ENCODE data around the gene UGDH.
A peak's percentile ranks its signal among the peaks of the same experiment; 100 is the strongest.
"Not testable (repeated sequence)": the region's sequence is repeated elsewhere in the genome, so short reads cannot be mapped to it uniquely, and the experiment has no call there.

Gene UGDH

DNA sequence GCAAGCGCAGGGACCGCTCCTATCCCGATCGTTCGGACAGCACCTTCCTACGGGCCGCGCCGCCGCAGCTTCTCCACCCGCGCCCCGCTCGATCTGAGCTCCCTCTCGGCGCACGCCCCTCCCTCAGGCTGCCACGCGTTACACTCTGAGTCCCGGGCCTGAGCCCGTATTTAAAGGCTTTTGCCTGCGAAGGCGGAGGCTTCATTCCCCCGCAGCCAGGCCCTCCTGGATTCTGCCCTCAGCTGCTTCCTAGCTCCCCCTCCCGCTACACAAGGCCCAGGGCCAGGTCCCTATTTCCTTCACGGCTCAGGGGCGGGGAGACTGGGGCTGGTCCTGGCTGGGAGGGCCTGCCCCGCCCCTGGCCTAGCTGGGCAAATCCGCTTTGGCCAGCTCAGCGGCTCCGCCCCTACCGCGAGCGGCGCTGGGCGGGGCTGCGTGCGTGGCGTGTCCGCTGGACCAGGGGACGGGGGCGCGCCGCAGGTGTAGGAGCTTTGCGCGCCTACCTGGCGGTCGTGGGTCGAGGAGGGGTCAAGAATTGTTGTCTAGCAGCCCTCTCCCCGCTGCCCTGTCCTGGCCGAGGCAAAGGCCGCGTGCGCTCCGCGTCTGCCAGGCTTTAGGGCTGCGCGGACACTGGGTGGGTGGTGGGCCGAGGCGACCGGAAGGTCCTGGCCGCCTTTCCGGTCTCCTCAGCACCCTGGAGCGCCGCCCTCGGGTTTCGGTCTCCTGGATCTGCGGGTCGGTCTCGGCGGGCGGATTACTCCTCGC, at the start of gene UGDH:
TSS of gene UGDH (minus strand) at position 144 of the 765 bp plus-strand sequence. CDS start 5,927 bp downstream, outside the sequence.
- peak; percentile 86 for DNase-seq

DNA sequence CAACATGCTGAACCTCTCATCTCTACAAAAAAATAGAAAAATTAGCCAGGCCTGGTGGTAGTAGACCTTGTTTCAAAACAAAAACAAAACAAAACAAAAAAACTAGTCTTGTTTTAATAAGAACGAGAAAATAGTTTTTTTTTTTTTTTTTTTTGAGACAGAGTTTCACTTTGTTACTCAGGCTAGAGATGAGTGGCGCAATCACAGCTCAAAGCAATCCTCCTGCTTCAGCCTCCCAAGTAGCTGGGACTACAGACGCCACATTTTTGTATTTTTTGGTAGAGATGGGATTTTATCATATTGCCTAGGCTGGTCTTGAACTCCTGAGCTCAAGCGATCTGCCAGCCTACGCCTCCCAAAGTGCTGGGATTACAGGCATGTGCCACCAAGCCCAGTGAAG, 47.7 kb upstream of the UGDH start:
- no peak for DNase-seq

DNA sequence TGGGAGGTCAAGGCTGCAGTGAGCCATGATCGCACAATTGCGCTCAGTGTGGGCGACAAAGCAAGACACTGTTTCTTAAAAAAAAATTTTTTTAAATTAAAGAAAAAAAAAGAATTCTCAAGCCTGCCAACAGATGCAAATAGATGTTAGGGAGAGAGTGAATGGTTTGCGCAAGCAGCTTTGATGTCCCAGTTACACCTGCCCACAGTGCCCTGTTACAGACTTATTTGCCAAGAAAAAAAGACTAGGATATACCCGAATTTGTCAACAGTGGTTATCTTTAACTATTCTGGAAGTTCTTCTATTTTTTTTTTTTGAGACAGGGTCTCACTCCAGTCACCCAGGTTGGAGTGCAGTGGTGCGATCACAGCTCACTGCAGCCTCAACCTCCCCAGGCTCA, 44.3 kb upstream of the UGDH start:
- DNase-seq, result no peak

DNA sequence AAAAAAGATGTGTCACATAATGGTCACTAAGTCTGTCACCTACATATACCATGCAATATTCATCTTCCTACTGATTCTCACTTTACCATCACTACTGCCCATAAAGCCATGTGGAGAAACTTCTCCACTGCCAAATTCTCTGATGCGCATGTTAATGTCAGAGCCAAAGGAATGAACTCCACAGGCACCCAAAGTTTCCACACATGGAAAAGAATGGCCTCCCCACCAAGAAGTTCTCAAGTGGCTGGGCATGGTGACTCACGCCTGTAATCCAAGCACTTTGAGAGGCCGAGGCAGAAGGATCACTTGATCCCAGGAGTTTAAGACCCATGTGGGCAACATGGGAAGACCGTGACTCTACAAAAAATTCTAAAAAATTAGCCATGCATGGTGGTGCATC, 43.8 kb upstream of the UGDH start:
- no peak for DNase-seq

DNA sequence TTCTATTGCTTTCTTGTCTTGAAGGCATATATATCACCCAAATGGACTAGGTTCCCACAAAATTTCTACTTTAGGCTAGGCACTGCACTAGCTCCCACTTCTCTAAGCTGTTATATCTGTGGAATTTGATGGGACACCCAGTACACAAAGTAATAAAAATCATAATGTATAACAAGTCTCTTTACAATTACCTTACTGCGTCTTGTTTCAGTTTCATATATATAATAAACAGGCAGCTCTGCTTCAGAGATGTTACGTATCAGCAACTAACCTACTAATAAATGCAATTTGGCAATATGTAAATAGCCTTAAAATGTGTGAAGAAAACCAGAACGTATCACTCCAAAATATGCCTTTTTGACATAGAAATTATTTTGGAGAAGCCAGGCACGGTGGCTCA, 42.0 kb upstream of the UGDH start:
- DNase-seq, result no peak

DNA sequence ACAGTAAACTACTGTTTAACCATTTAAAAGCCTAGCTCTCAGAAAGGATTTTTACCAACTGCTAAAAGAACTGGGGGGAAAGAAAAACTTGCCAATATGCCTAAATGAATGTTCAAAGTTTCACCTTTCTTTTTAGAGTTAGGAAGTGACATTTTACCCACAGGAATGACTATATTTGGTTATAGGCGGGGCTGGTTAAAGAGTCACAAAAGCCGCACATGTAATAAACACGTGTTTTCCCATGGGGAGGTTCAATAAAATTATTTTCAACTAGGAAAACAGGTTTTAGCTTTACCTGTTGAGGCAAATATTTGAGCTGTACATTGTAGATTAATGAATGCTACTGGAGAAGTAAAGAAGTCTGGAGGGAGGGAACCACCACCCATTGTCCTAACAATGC, 41.6 kb upstream of the UGDH start:
- DNase-seq, result no peak

DNA sequence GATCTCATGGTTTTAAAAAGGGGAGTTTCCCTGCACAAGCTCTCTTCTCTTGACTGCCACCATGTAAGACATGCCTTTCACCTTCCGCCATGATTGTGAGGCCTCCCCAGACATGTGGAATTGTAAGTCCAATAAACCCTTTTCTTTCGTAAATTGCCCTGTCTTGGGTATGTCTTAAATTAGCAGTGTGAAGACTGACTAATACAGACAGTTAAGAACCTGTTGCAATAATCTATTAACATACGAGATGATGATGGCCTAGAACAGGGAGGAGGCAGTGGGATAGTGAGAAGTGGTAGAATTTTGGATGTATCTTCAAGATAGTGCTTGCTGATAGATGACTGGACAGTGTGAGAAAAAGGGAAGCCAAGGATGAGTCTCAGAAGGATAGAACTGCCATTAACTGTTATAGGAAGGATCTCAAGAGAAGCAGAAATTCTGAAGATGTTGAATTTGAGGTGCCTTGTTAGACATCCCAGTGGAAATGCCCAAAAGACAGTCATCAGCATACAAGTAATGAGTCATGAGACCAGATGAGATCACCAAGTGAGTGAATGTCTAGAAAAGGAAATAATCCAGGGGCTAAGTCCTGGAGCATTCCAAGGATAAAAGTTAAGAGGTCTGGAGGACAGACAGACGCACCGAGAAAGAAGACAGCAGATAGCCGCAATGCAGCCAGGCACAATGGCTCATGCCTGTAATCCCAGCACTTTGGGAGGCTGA, 38.8 kb upstream of the UGDH start:
- DNase-seq, result no peak

DNA sequence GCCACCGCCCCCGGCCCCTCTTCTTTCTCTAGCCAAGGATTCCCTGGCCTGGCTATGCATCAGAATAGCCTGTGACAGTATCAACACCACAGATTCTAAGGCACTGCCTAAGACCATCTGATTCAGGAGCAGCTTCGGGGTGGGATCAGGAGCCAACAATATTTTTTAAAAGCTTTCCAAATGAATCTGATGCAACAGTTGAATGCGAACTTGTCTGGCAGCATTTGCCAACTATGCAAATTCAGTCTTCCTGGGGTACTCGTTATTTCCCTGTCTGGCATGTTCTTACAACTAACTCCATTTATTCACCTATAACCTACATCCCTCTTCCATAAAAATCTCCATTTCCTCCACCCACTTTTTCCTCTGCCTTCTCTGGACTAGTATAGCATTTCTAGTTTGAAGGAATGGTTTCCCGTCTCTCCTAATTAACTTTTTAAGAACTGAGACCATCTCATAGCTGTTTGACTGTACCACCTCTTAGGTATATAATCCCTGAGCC, 36.2 kb upstream of the UGDH start:
- DNase-seq, result no peak

DNA sequence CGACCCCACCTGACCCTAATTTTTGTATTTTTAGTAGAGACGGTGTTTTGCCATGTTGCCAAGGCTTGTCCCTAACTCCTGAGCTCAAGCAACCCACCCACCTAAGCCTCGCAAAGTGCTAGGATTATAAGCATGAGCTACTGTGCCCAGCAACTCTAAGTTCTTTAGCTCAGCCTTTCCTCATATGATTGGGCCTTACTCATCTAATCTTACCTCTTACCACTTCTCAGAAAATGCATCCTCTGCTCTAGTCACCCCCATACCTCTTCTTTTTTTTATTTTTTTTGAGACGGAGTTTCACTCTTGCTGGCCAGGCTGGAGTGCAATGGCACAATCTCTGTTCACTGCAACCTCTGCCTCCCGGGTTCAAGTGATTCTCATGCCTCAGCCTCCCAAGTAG, 35.6 kb upstream of the UGDH start:
- DNase-seq, result no peak

DNA sequence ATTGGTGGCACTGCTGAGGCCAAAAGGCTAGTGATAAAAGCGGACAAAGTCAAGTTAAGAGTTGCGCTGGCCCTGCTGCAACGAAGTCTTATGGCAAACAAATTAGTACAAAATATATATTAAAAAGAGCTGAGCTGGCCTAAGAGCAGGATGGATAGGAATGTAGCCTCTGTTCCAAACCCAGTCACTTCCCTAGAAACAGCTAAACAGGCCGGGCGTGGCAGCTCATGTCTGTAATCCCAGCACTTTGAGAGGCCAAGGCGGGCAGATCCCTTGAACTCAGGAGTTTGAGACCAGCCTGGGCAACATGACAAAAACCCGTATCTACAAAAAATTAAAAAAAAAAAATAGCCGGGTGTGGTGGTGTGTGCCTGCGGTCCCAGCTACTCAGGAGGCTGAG, 32.4 kb upstream of the UGDH start:
- no peak for DNase-seq

DNA sequence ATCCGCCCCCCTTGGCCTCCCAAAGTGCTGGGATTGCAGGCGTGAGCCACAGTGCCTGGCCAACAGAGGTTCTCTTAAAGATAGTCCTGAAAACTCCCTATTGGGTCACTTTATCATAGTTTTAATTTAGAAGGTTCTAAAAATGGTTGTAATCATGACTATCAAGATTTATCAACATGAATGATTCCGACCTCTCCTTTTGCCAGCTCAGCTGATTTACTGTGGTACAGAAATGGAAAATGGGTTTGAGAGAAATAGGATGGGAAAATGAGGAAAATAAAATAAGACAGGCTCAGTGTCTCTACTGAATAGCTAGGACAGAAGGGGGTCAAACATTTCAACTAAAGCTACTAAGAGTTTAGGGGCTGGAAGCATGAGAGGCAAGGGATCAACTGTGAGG, 28.2 kb upstream of the UGDH start:
- no peak for DNase-seq

DNA sequence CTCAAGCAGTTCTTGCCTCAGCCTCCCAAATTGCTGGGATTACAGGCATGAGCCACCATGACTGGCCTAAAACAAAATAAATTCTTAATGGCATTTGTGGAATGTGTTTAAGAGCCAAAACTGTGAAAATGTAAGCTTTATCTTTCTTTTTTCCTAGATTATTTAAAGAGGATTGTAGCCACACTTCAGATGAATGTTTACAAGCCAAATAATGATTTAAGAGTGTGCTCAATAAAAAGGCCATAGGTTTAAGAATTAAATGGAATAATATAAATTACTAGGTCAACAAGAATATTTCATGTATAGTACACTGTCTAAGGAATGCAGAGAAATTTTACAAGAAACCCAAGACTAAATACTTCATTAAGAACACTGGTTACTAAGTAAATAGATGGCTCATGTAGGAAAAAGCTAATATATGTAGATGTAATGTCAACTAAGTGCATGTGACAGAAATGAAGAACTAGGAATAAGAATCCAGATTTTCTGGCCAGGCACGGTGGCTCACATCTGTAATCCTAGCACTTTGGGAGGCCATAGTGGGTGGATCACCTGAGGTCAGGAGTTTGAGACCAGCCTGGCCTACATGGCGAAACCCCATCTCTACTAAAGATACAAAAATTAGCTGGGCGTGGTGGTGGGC, 21.3 kb upstream of the UGDH start:
- DNase-seq, result no peak

DNA sequence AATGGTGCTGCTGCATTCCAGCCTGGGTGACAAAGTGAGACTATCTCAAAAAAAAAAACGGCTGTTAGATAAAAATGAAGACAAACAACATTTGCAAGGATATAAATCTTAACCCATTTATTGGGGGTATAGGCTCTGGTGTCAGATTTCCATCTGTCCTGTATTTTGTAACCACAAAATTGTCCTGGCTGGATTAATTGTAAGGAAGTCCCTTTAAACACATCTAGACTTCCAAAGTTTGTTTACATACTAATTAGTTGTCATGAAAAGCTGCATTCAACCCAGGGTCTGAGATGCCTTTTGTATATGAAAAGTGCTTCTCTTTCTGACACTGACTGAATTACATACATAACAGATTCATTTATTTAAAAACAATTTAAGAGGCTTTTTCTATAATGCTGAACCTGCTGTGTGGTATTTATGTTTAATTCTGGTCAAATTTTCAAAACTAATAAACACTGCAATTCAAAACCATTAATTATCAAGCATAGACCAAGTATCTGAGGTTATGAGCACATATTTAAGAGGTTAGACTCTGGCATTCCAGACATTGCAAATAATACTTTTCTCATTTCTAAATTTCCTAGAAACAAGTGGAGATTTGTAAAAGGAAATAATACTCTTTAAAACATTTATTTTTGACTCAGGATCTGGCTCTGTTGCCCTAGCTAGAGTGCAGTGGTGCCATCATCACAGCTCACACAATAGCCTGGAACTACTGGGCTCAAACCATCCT, 17.5 kb upstream of the UGDH start:
- no peak for DNase-seq

DNA sequence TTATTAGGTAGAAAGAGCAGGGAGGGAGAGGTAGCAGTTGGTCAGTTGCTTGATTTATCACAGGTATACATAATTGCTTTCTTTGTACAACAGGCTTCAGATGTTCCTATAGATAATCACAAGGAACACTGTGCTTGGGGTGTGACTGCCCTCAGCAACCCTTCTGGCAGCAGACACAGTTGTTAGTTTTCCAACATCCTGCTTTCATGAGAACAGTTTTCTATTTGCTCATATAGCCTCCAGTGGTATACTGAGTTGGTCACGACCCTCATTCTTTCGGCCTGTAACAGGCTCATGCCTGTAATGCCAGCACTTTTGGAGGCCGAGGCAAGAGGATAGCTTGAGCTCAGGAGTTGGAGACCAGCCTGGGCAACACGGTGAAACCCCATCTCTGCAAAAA, 16.8 kb upstream of the UGDH start:
- DNase-seq, result not testable (repeated sequence)

DNA sequence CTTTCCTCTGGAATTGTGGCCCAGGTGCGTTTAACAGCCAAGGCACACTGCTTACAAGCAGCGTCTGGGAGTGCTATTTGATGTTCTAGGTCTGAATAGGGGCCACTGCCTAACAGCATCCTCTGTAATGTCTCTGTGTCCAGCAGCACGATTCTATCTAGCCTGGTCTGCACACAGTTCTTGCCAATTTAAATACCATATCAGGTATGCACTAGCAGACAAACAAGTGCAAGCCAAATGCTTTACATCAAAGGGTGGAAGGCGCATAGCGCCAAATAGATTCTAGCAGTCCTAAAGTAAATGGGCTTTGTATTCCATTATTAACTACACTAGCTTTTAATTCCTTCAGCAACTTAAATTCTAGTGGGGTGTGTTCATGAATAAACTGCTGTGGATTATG, 15.8 kb upstream of the UGDH start:
- DNase-seq, result no peak

DNA sequence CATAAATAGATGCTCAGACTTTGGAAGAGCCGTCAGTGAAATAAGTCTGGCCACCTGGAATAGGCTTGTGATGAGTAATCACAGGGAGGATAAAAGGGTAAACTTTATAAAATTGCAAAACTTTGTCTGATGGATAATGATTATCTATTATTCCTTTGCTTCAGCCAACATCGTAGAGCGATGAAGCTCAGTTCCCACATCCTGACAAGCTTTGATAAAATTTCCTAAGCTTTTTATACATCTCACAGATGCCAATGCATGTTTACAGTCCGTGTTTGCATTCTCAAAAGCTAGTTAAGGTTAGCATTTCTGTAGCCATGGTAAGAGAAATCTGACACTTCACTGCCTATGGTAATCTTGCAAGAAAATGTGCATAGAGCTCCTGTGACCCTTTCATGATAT, 15.4 kb upstream of the UGDH start:
- no peak for DNase-seq

DNA sequence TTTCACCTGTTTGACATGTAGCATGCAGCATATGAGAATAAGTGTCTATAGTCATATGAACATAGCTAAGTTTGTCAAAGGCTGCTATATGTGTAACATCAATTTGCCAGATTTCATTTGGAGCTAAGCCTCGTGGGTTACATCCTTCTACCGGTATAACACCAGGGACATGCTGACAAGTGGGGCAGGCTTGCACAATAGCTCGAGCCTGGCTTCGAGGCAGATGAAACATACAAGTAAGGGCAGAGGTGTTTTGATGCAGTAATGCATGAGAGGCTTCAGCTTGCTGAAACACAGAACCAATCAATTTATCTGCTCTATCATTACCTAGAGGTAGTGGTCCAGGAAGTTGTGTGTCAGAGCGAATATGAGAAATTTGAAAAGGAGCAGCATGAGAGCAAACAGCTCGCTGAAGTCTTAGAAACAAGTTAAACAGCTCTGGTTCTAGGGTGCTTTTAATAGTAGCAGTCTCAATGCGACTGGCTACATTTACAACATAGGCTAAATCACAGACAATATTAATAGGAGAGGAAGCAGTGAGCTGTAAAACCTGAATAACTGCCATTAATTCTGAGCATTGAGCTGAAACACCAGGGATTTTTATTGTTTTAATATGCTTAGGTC, 14.9 kb upstream of the UGDH start:
- DNase-seq, result no peak

DNA sequence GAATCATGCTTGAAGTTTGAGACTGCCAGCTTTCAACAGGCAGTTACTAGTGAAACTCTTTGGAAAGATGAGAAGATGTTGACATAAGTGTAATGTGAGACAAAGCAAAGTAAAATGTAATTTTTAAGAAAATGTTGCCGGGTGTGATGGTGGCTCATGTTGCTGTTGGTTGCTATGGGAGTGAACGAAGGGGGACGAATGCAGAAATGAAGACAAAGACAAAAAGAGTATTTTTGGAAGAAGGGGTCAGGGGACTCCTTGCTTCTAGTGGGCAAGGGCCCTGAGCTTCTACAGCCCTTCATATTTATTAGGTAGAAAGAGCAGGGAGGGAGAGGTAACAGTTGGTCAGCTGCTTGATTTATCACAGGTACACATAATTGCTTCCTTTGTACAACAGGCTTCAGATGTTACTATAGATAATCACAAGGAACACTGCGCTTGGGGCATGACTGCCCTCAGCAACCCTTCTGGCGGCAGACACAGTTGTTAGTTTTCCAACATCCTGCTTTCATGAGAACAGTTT, 11.9 kb upstream of the UGDH start:
- DNase-seq, result peak; percentile 67

DNA sequence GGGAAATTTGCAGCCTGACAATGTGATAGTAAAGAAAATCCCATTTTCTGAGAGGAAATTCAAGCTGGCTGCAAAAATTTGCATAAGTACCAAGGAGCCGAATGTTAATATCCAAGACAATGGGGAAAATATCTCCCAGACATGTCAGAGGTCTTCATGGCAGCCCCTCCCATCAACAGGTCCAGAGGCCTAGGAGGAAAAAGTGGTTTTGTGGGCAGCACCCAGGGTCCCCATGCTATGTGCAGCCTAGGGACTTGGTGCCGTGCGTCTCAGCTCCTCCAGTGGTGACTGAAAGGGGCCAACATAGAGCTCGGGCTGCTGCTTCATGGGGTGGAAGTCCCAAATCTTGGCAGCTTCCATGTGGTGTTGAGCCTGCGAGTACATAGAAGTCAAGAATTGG, 6.3 kb upstream of the UGDH start:
- DNase-seq, result no peak

DNA sequence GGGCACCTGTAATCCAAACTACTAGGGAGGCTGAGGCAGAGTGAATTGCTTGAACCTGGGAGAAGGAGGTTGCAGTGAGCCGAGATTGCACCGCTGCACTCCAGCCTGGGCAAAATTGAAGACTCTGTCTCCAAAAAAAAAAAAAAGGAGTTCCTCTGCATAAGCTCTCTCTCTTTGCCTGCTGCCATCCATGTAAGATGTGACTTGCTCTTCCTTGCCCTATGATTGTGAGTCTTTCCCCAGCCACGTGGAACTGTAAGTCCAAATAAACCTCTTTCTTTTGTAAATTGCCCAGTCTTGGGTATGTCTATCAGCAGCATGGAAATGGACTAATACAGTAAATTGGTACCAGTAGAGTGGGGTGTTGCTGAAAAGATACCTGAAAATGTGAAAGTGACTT, 5.0 kb upstream of the UGDH start:
- DNase-seq, result not testable (repeated sequence)

DNA sequence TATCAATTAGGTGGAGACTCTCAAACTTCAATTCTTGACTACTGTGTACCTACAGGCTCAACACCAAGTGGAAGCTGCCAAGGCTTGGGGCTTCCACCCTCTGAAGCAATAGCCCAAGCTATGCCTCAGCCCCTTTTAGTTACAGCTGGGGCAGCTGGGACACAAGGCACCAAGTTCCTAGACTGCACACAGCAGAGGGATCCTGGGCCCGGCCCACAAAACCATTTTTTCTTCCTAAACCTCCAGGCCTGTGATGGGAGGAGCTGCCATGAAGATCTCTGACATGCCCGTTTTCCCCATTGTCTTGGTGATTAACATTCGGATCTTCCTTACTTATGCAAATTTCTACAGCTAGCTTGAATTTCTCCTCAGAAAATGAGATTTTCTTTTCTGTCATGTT, 3.4 kb upstream of the UGDH start:
- DNase-seq, result no peak

DNA sequence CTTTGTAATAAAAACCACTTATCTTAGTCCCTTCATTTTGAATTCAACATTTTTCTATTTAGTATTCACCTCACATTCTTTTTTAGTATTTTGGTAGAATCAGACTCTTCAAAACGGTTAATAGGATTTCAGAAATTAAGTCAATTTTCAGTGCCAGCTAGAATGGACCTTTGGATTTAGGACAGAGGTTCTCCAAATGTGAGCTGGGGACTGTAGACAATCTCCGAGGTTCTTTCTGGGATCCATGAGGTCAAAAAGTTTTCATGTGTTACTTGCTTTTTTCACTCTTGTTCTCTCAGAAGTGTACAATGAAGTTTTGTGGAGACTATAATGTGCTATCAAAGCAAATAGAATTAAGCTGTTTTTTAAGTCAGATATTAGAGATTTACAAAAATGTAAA, 2.3 kb upstream of the UGDH start:
- DNase-seq, result no peak

DNA sequence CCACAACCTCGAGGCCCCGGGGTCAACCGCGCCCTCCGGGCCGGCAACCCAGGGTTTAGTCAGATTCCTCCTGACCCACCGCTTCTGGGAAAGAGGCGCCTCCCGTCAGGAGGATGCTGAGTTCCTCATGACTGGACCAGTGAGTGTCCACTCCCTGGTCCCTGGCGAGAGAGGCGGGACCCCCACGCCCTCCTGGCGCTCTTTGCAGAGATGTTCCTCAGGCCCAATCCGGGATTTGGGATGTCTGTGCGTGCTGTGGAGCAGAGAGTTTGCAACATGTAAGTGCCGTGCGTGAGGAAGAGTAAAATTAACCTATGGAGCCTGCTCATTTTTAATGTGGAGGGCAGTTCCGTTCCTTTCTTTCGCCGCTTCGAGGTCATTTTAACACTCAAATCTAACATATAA, 824 bp upstream of the UGDH start:
- DNase-seq, result no peak
